Ascending aorta (tissue), 2 donors: ENCODE measurements around the gene DCAF7. TPM values are rescaled to one million over a fixed set of nuclear protein-coding genes. Genes with fewer than 3 reads are reported as not detected.

Experiments used
- DNase-seq, 2 donors: peaks; one replicate each; pipeline ENCODE4 v3.0.0-alpha.2; 2019; ENCODE audit warnings: low spot score in 2 of 2
- H3K27ac ChIP-seq, 2 donors: fragments of 200-600 bp; sonication (generic); one replicate each; pipeline ENCODE4 v1.5.1; 2016 to 2017; ENCODE audit warnings: mild to moderate bottlenecking in 1 of 2
- H3K27me3 ChIP-seq: fragments of 200-600 bp; sonication (generic); one replicate; pipeline ENCODE4 v1.5.1; 2017
- H3K36me3 ChIP-seq, 2 donors: fragments of 200-600 bp; sonication (generic); one replicate each; pipeline ENCODE4 v1.5.1; 2016
- H3K4me1 ChIP-seq, 2 donors: fragments of 200-600 bp; sonication (generic); one replicate each; pipeline ENCODE4 v1.5.1; 2016 to 2017; ENCODE audit warnings: mild to moderate bottlenecking in 1 of 2
- H3K4me3 ChIP-seq, 2 donors: fragments of 200-600 bp; sonication (generic); one replicate each; pipeline ENCODE4 v1.5.1; 2016 to 2017; ENCODE audit warnings: mild to moderate bottlenecking in 1 of 2
- H3K9me3 ChIP-seq, 2 donors: fragments of 200-600 bp; sonication (generic); one replicate each; pipeline ENCODE4 v1.5.1; 2016
- CTCF ChIP-seq, 3 experiments: fragments of 200-600 bp in 2 of 3; fragments of 450-650 bp in 1 of 3; sonication (generic) in 2 of 3; IDR thresholded peaks; one replicate each; pipeline ENCODE4 v1.5.1; 2016 to 2019; ENCODE audit warnings: antibody characterized with exemption in 3 of 3, mild to moderate bottlenecking in 1 of 3, moderate library complexity in 1 of 3
- intact Hi-C: fragments of 100-400 bp; cut with DNase I; formaldehyde crosslinking; loops from one replicate; pipeline ENCODE4 v1.15.1; 2023
- total RNA-seq: library from RNA; depleted of rRNA; stranded (reverse); fragments of >200 nt; gene quantifications from one replicate; pipeline ENCODE4 v1.1.0, GENCODE V29; 2016

Gene DCAF7
- total RNA-seq, 1 donor from 2014 or later = 18.6 TPM

GRCh38 chr17:63564562-63564961 lies 14.3 kb downstream of the DCAF7 start:
- Histone ChIP-seq H3K27me3 (no peaks in the 10 kb centered on the region), H3K4me1 (no peaks in the 10 kb centered on the region), H3K4me3 (no peak overlapping the region), H3K27ac (no peak overlapping the region), H3K36me3 (no peaks in the 10 kb centered on the region), H3K9me3 (no peaks in the 10 kb centered on the region)
- intact Hi-C loops = no loop called here
- TF ChIP-seq CTCF (IDR thresholded peaks at IDR 0.05) = no peak
- no peak for DNase-seq

- Histone ChIP-seq H3K36me3 (no peaks in the 10 kb centered on the region), H3K4me1 (no peaks in the 10 kb centered on the region), H3K27me3 (no peaks in the 10 kb centered on the region), H3K27ac (no peak overlapping the region), H3K9me3 (no peaks in the 10 kb centered on the region), H3K4me3 (no peak overlapping the region)
- intact Hi-C loops = no loop called here
- no peak for TF ChIP-seq CTCF (IDR thresholded peaks at IDR 0.05)
- no peak for DNase-seq
These were observed 17.0 kb downstream of the DCAF7 start for GRCh38 chr17:63567229-63567628.

- Histone ChIP-seq H3K36me3 (no peaks in the 10 kb centered on the region), H3K4me3 (no peak overlapping the region), H3K27me3 (no peaks in the 10 kb centered on the region), H3K4me1 (no peaks in the 10 kb centered on the region), H3K27ac (no peak overlapping the region), H3K9me3 (no peaks in the 10 kb centered on the region)
- intact Hi-C loops = no loop called here
- no peak for TF ChIP-seq CTCF (IDR thresholded peaks at IDR 0.05)
- DNase-seq = no peak
These were observed 18.3 kb downstream of the DCAF7 start for GRCh38 chr17:63568563-63568962.

GRCh38 chr17:63571632-63572310 lies 21.5 kb downstream of the DCAF7 start:
- DNase-seq = no peak
- H3K4me1 ChIP-seq = no peaks in the 10 kb centered on the region
- H3K27me3 ChIP-seq = no peaks in the 10 kb centered on the region
- intact Hi-C loops = no loop called here
- no peak for TF ChIP-seq CTCF (IDR thresholded peaks at IDR 0.05)
- H3K4me3 ChIP-seq = no peak overlapping the region
- H3K36me3 ChIP-seq = no peaks in the 10 kb centered on the region
- no peak overlapping the region for H3K27ac ChIP-seq
- no peaks in the 10 kb centered on the region for H3K9me3 ChIP-seq

GRCh38 chr17:63573634-63574033 lies 23.4 kb downstream of the DCAF7 start:
- Histone ChIP-seq H3K4me1 (no peaks in the 10 kb centered on the region), H3K4me3 (no peak overlapping the region), H3K9me3 (no peaks in the 10 kb centered on the region), H3K27ac (no peak overlapping the region), H3K36me3 (peaks cover 0 to 1% of the 10 kb centered on the region in 2 donors), H3K27me3 (no peaks in the 10 kb centered on the region)
- TF ChIP-seq CTCF (IDR thresholded peaks at IDR 0.05) = peak in 2 of 3 experiments; percentile 9 to 11
- intact Hi-C loops = no loop called here
- DNase-seq = no peak
